Measurements from ENCODE around the gene FNIP2. TPM values are rescaled to one million over a fixed set of nuclear protein-coding genes. Genes with fewer than 3 reads are reported as not detected.
"Not testable (repeated sequence)": the region's sequence is repeated elsewhere in the genome, so short reads cannot be mapped to it uniquely, and the experiment has no call there.

Gene FNIP2
- total and polyA plus RNA-seq, 11 donors = 14.5 to 87.4 (median 40.9) TPM

- intact Hi-C loops (cut with DNase I) = loop anchor here in 2 of 10 donors (2.0 to 5.0 kb wide), 2 partner anchors 39 to 40 kb away; partner anchors contain the start of gene FNIP2 (in 2 of the 2)
- DNase-seq = no peak
- ATAC-seq = no peak
- Histone ChIP-seq H3K9me3 (no peaks in the 10 kb centered on the region), H3K4me1 (peaks cover 12 to 93% (median 65%) of the 10 kb centered on the region in 12 donors), H3K4me3 (peak overlapping the region in 9 of 12 donors; percentile 6 to 47 (median 31)), H3K27me3 (no peaks in the 10 kb centered on the region), H3K27ac (peak overlapping the region in 10 of 12 donors; percentile 3 to 91 (median 58)), H3K36me3 (no peaks in the 10 kb centered on the region)
- WGBS, 4 donors = 31 to 50% (median 38%) methylated on average over 3 of the region's 3 CpGs
- TF ChIP-seq CTCF (IDR thresholded peaks at IDR 0.05) (no peak), POLR2A (IDR thresholded peaks at IDR 0.05) (no peak)
Measured at GRCh38 chr4:158807691-158808090, 38.9 kb downstream of the FNIP2 start.

DNA sequence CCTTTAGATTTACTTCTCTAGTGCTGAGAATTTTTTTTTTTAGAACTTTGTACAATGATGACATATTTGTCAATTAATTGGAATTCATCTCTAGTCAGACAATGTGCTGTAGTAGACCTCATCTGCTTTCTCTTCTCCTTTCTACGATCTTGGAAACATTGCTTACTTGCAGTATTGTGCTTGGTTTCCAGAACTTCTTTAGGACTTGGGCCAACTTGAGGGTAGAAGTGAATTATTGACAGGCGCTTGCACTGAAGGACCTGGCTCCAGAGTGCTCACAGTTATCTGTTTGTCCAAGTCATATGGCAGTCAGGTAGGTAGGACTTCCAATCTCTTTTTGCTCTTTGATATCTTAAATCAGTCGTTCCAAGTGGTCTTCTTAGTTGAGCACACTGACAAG is 39.6 kb downstream of the FNIP2 start:
- Histone ChIP-seq H3K9me3 (no peaks in the 10 kb centered on the region), H3K4me1 (peaks cover 12 to 95% (median 65%) of the 10 kb centered on the region in 12 donors), H3K27me3 (no peaks in the 10 kb centered on the region), H3K27ac (peak overlapping the region in 10 of 12 donors; percentile 19 to 91 (median 81)), H3K36me3 (no peaks in the 10 kb centered on the region), H3K4me3 (peak overlapping the region in 6 of 12 donors; percentile 17 to 47 (median 33))
- DNase-seq (no peak), ATAC-seq (no peak)
- TF ChIP-seq CTCF (IDR thresholded peaks at IDR 0.05) (no peak), POLR2A (IDR thresholded peaks at IDR 0.05) (no peak)
- 35 to 51% (median 44%) methylated on average over 3 of the region's 3 CpGs for WGBS, 4 donors
- intact Hi-C loops (cut with DNase I) = loop anchor here in 1 of 10 donors (5.0 kb wide), 1 partner anchor 41 kb away; the partner anchor contains the start of gene FNIP2

GRCh38 chr4:158809208-158809607 is 40.4 kb downstream of the FNIP2 start:
- Histone ChIP-seq H3K27ac (peak overlapping the region; percentile 11 to 91 (median 82)), H3K4me3 (peak overlapping the region in 1 of 12 donors; percentile 6), H3K4me1 (peaks cover 12 to 94% (median 70%) of the 10 kb centered on the region in 12 donors)
- DNase-seq, H3K9me3 ChIP-seq, H3K27me3 ChIP-seq, ATAC-seq, H3K36me3 ChIP-seq: not testable (repeated sequence)
- 89 to 93% (median 93%) methylated on average over 4 of the region's 4 CpGs for WGBS, 4 donors
- intact Hi-C loops (cut with DNase I) = loop anchor here in 1 of 10 donors (5.0 kb wide), 1 partner anchor 42 kb away; the partner anchor contains the start of gene FNIP2

DNA sequence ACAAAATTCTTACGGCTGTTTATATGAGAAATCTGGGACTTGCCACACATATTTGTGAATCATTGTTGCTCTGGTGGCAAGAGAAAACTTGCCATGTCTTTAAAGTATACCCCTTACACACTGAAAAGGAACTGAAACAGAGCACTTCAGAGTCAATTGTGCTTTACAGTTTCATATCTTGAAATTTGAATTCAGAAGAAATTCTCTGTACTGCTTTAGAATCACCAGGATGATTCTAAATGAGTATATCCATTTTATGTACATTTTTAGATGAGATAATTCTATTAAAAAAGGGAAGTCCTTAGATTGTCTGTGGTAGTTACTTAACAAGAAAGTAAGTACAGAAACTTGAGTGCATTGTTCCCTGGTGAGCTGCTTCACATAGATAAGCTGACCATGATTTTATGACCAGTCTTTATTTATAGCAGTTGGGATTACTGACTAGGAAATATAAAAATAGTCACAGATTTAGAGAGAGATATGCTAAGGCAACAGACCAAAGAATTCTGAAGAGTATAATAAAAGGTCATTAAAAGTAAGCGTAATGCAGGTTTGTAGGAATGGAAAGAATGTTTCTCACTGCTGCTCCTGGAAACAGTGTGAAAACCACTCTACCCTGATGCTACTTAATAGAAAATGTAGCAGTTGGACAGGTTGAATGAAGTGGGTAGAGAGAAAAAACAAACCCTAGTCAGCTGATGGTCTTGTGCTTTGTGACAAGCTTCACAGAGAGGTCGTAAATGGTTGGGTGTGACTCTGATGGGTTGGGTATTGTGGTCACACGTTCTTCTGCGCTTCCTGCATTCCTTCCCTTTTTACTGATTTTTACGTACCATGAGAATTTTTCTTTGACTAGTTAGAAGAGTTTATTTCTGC is 41.0 kb downstream of the FNIP2 start:
- intact Hi-C loops (cut with DNase I) = loop anchor here in 6 of 10 donors (5.0 kb wide), 2 partner anchors 38 to 43 kb away; partner anchors contain the start of gene FNIP2 (in 3 of the 6)

More for the DNA sequence above, 41.0 kb downstream of the FNIP2 start:
- peak overlapping the region in 8 of 12 donors; percentile 1 to 22 (median 6) for H3K4me3 ChIP-seq
- ATAC-seq (peak; percentile 40 to 73 (median 56)), DNase-seq (peak in 1 of 5 donors; percentile 38)
- H3K4me1 ChIP-seq = peaks cover 12 to 94% (median 74%) of the 10 kb centered on the region in 12 donors
- H3K36me3 ChIP-seq = no peaks in the 10 kb centered on the region
- 19 to 26% (median 23%) methylated on average over 6 of the region's 6 CpGs for WGBS, 4 donors
- TF ChIP-seq POLR2A (IDR thresholded peaks at IDR 0.05) = no peak
- no peak for TF ChIP-seq CTCF (IDR thresholded peaks at IDR 0.05)
- no peaks in the 10 kb centered on the region for H3K9me3 ChIP-seq
- H3K27ac ChIP-seq = peak overlapping the region; percentile 60 to 91 (median 82)
- no peaks in the 10 kb centered on the region for H3K27me3 ChIP-seq

Measured in heart left ventricle (tissue), 16 donors.